Measurements from ENCODE around the gene CCR7. TPM values are rescaled to one million over a fixed set of nuclear protein-coding genes. Genes with fewer than 3 reads are reported as not detected.

Gene CCR7
- total and polyA plus RNA-seq, 2 of the 13 experiments (the other 11 are each of a cell fraction or from before 2014, with no cell fraction given) = 0.04 to 0.53 TPM

- TF ChIP-seq ZNF609 (CRISPR knock-in tag; IDR thresholded peaks at IDR 0.05; ENCODE audit: borderline replicate concordance) = peak; percentile 90
- peak; percentile 93 for TF ChIP-seq HDAC2 (CRISPR knock-in tag; IDR thresholded peaks at IDR 0.05)
- peak; percentile 87; the same call in 1 of the 2 replicates for TF ChIP-seq SMARCC2 (IDR thresholded peaks at IDR 0.05)
- TF ChIP-seq ZNF331 (CRISPR knock-in tag; IDR thresholded peaks at IDR 0.05) = peak; percentile 91; the same call in 1 of the 2 replicates
- TF ChIP-seq ZNF619 (CRISPR knock-in tag; IDR thresholded peaks at IDR 0.05) = no peak; the same call in 1 of the 2 replicates
- TF ChIP-seq ZNF691 (CRISPR knock-in tag; IDR thresholded peaks at IDR 0.05; ENCODE audit: borderline replicate concordance, low read depth) = no peak; the same call in 1 of the 2 replicates
- TF ChIP-seq TCF7 (IDR thresholded peaks at IDR 0.05; ENCODE audit: low read depth) = peak; percentile 93
- TF ChIP-seq PATZ1 (CRISPR knock-in tag; IDR thresholded peaks at IDR 0.05) = peak; percentile 93
- 0 out of 2 replicates have a peak, but pooled peaks have one; percentile 19 for TF ChIP-seq ZUFSP (CRISPR knock-in tag; IDR thresholded peaks at IDR 0.05; ENCODE audit: borderline replicate concordance)
- TF ChIP-seq ZNF709 (CRISPR knock-in tag; IDR thresholded peaks at IDR 0.05) = no peak
- peak; percentile 75 for TF ChIP-seq REPIN1 (CRISPR knock-in tag; IDR thresholded peaks at IDR 0.05; ENCODE audit: borderline replicate concordance, low read depth)
- no peak; the same call in 1 of the 2 replicates for TF ChIP-seq JUNB (CRISPR knock-in tag; IDR thresholded peaks at IDR 0.05; ENCODE audit: borderline replicate concordance)
- peak; percentile 71 for TF ChIP-seq GATAD1 (CRISPR knock-in tag; IDR thresholded peaks at IDR 0.05)
- 0 out of 2 replicates have a peak, but pooled peaks have one; percentile 35 for TF ChIP-seq ZNF256 (CRISPR knock-in tag; conservative IDR thresholded peaks at IDR 0.05)
- TF ChIP-seq TCF12 (IDR thresholded peaks at IDR 0.05) = no peak
- TF ChIP-seq TCF12 (CRISPR knock-in tag; IDR thresholded peaks at IDR 0.05) = peak; percentile 74; the same call in 1 of the 2 replicates
- peak; percentile 93; the same call in 1 of the 2 replicates for TF ChIP-seq MIER3 (CRISPR knock-in tag; IDR thresholded peaks at IDR 0.05; ENCODE audit: borderline replicate concordance)
- 0 out of 2 replicates have a peak, but pooled peaks have one; percentile 59 for TF ChIP-seq ZNF674 (CRISPR knock-in tag; IDR thresholded peaks at IDR 0.05; ENCODE audit: low read depth)
- TF ChIP-seq ZEB1 (IDR thresholded peaks at IDR 0.05; ENCODE audit: insufficient replicate concordance, low read depth) = peak; percentile 52
Measured at GRCh38 chr17:40551879-40552768, 13.1 kb downstream of the CCR7 start (continued).
